Endodermal cell (in vitro differentiated cells): Measurements from ENCODE around the gene ASB1. TPM values are rescaled to one million over a fixed set of nuclear protein-coding genes. Genes with fewer than 3 reads are reported as not detected.

Experiments used
- DNase-seq: peaks from one replicate; pipeline ENCODE4 v3.0.0-alpha.2; 2017
- H3K27ac ChIP-seq: 2 replicates; pipeline ENCODE4 v1.5.1; 2013; ENCODE audit warnings: mild to moderate bottlenecking, low read depth, low read length, moderate library complexity
- H3K27me3 ChIP-seq: 2 replicates; pipeline ENCODE4 v1.6.1; 2013; ENCODE audit warnings: mild to moderate bottlenecking, low read length, moderate library complexity; ENCODE audit not compliant: insufficient read depth, control insufficient read depth, poor library complexity, severe bottlenecking
- H3K36me3 ChIP-seq: 2 replicates; pipeline ENCODE4 v1.7.0; 2013; ENCODE audit warnings: mild to moderate bottlenecking, low read length, moderate library complexity; ENCODE audit not compliant: control insufficient read depth, insufficient read depth
- H3K4me1 ChIP-seq: one replicate; pipeline ENCODE4 v1.7.0; 2013; ENCODE audit warnings: low read length; ENCODE audit not compliant: control insufficient read depth, insufficient read depth
- H3K4me3 ChIP-seq: 2 replicates; pipeline ENCODE4 v1.5.1; 2013; ENCODE audit warnings: mild to moderate bottlenecking, low read length, moderate library complexity
- H3K9ac ChIP-seq: 2 replicates; pipeline ENCODE4 v1.6.1; 2013; ENCODE audit warnings: mild to moderate bottlenecking, low read length, moderate library complexity; ENCODE audit not compliant: poor library complexity, severe bottlenecking; ENCODE audit errors: extremely low read depth
- H3K9me3 ChIP-seq: 2 replicates; pipeline ENCODE4 v1.6.1; 2013; ENCODE audit warnings: mild to moderate bottlenecking, low read length, moderate library complexity; ENCODE audit not compliant: control insufficient read depth
- H3K27ac Mint-ChIP-seq: 2 replicates; pipeline ENCODE4 v1.8.0; 2020; ENCODE audit warnings: mixed read lengths
- H3K27me3 Mint-ChIP-seq: 2 replicates; pipeline ENCODE4 v1.8.0; 2021; ENCODE audit warnings: mild to moderate bottlenecking, mixed read lengths; ENCODE audit not compliant: insufficient read depth
- H3K36me3 Mint-ChIP-seq: 2 replicates; pipeline ENCODE4 v1.8.0; 2020; ENCODE audit warnings: low read depth, mixed read lengths
- H3K4me1 Mint-ChIP-seq: 2 replicates; pipeline ENCODE4 v1.8.0; 2020; ENCODE audit warnings: mixed read lengths
- H3K4me3 Mint-ChIP-seq: 2 replicates; pipeline ENCODE4 v1.8.0; 2020; ENCODE audit warnings: mild to moderate bottlenecking, moderate library complexity, mixed read lengths
- H3K9me3 Mint-ChIP-seq: 2 replicates; pipeline ENCODE4 v1.8.0; 2020; ENCODE audit warnings: mild to moderate bottlenecking, mixed read lengths
- CTCF ChIP-seq: fragments of 200-600 bp; sonication (generic); conservative IDR thresholded peaks from 2 replicates; pipeline ENCODE4 v1.5.0; 2021; ENCODE audit warnings: antibody characterized with exemption, mild to moderate bottlenecking
- WGBS, 2 experiments: methylation state at CpG; one replicate each; pipeline versions ENCODE4 v1.1.5 to v1.1.7; 2013; ENCODE audit warnings: missing lambda C conversion rate in 2 of 2, mixed read lengths in 1 of 2; ENCODE audit not compliant: insufficient coverage in 1 of 2, insufficient read length in 1 of 2; 5-methylcytosine and 5-hydroxymethylcytosine counted together
- total RNA-seq, 2 donors: library from RNA; stranded (reverse); fragmentation: NEBNext Ultra II Directional in 1 of 2; extraction: Animal tissue kit (Norgen Biotek cat#: 25700) in 1 of 2; gene quantifications; 2 replicates in 1 of 2; 3 replicates in 1 of 2; pipeline ENCODE4 v1.2.1, GENCODE V29; 2021

ASB1 gene
- total RNA-seq, 2 donors from 2014 or later, result 39.0 to 39.6 TPM

DNA sequence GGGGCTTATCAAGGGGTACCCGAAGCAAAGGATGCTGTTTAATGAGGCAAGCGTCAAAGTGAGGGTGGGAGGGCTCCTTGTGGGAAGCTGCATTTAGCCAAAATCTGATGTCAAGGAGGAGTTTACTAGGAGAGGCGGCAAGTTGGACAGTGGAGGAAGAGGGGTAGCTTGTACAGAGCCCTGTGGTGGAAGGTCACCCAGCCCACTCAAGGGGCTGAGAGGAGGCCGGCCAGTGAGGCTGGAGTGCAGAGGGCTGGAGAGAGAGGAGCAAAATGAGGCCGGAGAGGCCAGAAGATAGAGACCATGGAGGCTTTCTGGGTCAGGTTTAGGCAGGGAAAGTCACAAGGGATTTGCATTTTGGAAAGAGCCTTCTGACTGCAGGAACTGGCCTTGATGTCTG, 49.5 kb downstream of the ASB1 start:
- DNase-seq, result no peak
- Histone ChIP-seq H3K27ac (no peak overlapping the region), H3K4me3 (no peak overlapping the region), H3K27me3 (no peaks in the 10 kb centered on the region), H3K9me3 (peaks cover 28% of the 10 kb centered on the region), H3K9ac (no peak overlapping the region), H3K36me3 (no peaks in the 10 kb centered on the region), H3K4me1 (no peaks in the 10 kb centered on the region)
- no peak for TF ChIP-seq CTCF
- WGBS, 2 experiments, result 89 to 97% methylated on average over 4 to 5 of the region's 5 CpGs
- no peaks in the 10 kb centered on the region for H3K4me1 Mint-ChIP-seq
- H3K36me3 Mint-ChIP-seq, result no peaks in the 10 kb centered on the region
- H3K9me3 Mint-ChIP-seq, result peaks cover 40% of the 10 kb centered on the region
- no peak overlapping the region for H3K4me3 Mint-ChIP-seq
- H3K27ac Mint-ChIP-seq, result no peak overlapping the region
- no peaks in the 10 kb centered on the region for H3K27me3 Mint-ChIP-seq

DNA sequence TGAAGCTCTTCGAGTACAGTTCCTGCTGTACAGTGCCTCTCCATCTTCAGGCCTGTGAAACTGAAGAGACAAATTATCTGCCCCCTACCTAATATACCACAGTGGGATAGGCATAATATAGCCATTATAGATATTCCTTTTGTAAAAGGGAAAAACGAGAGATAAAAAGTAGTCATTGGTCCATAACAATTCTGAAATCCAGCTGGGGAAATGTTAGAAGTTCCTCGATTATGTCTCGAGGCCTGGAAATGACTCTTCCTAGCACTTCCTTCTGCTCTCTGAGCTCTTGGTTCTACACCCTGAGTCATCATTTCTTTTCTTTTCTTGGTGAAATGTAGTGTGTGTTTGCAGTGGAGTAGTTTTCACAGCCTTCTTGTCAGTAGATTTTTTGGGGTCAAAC, 51.5 kb downstream of the ASB1 start:
- DNase-seq, result no peak
- Mint-ChIP-seq H3K4me1 (no peaks in the 10 kb centered on the region), H3K9me3 (peaks cover 34% of the 10 kb centered on the region), H3K36me3 (no peaks in the 10 kb centered on the region), H3K27ac (no peak overlapping the region), H3K27me3 (no peaks in the 10 kb centered on the region), H3K4me3 (no peak overlapping the region)
- no peaks in the 10 kb centered on the region for H3K4me1 ChIP-seq
- no peaks in the 10 kb centered on the region for H3K27me3 ChIP-seq
- no peak for TF ChIP-seq CTCF
- no peak overlapping the region for H3K27ac ChIP-seq
- H3K4me3 ChIP-seq, result no peak overlapping the region
- no peaks in the 10 kb centered on the region for H3K36me3 ChIP-seq
- peaks cover 22% of the 10 kb centered on the region for H3K9me3 ChIP-seq
- H3K9ac ChIP-seq, result no peak overlapping the region
- 92 to 100% methylated on average over 3 to 4 of the region's 4 CpGs for WGBS, 2 experiments

DNA sequence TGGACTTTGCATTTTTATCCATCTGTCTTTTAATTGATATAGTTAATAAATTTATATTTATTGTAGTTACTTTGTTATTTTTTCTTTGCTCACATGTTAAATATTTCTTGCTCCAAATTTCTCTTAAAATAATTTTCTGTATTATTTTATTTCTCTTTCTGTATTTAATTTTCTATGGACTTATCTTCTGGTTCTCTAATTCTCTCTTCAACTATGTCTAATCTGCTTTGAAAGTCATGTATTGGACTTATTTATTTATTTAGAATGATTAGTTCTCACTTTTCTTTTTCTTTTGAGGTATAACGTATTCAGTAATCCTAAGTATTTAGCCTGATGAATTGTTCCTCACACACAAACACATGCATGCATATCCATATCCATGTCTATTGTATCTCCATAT, 53.1 kb downstream of the ASB1 start:
- Histone ChIP-seq H3K4me1 (no peaks in the 10 kb centered on the region), H3K9ac (no peak overlapping the region), H3K4me3 (no peak overlapping the region), H3K27ac (no peak overlapping the region), H3K36me3 (no peaks in the 10 kb centered on the region), H3K9me3 (peaks cover 10% of the 10 kb centered on the region), H3K27me3 (no peaks in the 10 kb centered on the region)
- 94% methylated on average over 1 of the region's 1 CpG; no CpG with 5 or more reads in 1 of the 2 experiments for WGBS, 2 experiments
- H3K36me3 Mint-ChIP-seq, result no peaks in the 10 kb centered on the region
- no peaks in the 10 kb centered on the region for H3K27me3 Mint-ChIP-seq
- H3K4me1 Mint-ChIP-seq, result no peaks in the 10 kb centered on the region
- H3K9me3 Mint-ChIP-seq, result peaks cover 21% of the 10 kb centered on the region
- H3K27ac Mint-ChIP-seq, result no peak overlapping the region
- no peak for TF ChIP-seq CTCF
- DNase-seq, result no peak
- no peak overlapping the region for H3K4me3 Mint-ChIP-seq
